PFSK-1 (cell line): ENCODE results near the gene ST3GAL6.

Experiments used
- FOXP2 ChIP-seq: optimal IDR thresholded peaks from 2 replicates; pipeline ENCODE3; 2011; ENCODE audit warnings: borderline replicate concordance, control low read depth, inconsistent platforms; ENCODE audit not compliant: insufficient read depth; ENCODE audit errors: extremely low read length, extremely low read depth
- POLR2AphosphoS5 ChIP-seq: IDR thresholded peaks from 2 replicates; pipeline ENCODE4 v1.6.1; 2012; ENCODE audit warnings: low read depth, mild to moderate bottlenecking, control low read depth, low read length, moderate library complexity
- SIN3A ChIP-seq: IDR thresholded peaks from 2 replicates; pipeline ENCODE4 v1.6.1; 2012; ENCODE audit warnings: mild to moderate bottlenecking, low read length, moderate library complexity, borderline replicate concordance; ENCODE audit not compliant: insufficient read depth
- TAF1 ChIP-seq: IDR thresholded peaks from 2 replicates; pipeline ENCODE4 v1.6.1; 2012; ENCODE audit warnings: low read length, control low read depth, borderline replicate concordance; ENCODE audit not compliant: insufficient read depth
- TF ChIP-seq, protein P1 (sequence below), 2 experiments: IDR thresholded peaks; 2 replicates each; pipeline versions ENCODE4 v1.6.1 to v1.8.0; 2011 to 2012; ENCODE audit warnings: low read depth in 2 of 2, low read length in 2 of 2, control low read depth in 1 of 2, inconsistent platforms in 1 of 2, mild to moderate bottlenecking in 1 of 2, moderate library complexity in 1 of 2; ENCODE audit not compliant: insufficient read depth in 1 of 2

DNA sequence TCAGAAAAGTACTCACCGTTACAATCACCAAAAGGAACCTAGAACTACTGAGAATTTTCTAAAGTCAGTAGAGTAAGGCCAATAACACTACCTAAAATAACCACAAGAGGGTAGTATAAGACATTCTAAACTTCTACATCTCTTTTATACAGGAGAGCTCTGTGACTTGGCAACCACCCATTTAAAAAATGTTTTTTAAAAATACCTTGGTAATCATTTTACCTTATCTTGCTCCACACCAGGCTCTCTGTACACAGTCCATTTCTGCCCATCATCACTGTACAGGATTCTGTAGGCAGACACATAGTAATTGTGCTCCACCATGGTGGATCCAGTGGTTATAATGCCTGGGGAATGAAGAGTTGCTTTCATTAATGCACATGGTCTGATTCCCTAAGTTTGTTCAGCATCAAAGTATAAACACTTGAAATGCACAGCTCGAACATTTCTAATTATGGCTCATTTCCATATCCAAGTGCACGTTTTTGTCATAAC, 54.5 kb downstream of the ST3GAL6 start:
- TF ChIP-seq POLR2AphosphoS5 (no peak), SIN3A (no peak), TAF1 (no peak), FOXP2 (no peak)
- TF ChIP-seq, protein P1, sequence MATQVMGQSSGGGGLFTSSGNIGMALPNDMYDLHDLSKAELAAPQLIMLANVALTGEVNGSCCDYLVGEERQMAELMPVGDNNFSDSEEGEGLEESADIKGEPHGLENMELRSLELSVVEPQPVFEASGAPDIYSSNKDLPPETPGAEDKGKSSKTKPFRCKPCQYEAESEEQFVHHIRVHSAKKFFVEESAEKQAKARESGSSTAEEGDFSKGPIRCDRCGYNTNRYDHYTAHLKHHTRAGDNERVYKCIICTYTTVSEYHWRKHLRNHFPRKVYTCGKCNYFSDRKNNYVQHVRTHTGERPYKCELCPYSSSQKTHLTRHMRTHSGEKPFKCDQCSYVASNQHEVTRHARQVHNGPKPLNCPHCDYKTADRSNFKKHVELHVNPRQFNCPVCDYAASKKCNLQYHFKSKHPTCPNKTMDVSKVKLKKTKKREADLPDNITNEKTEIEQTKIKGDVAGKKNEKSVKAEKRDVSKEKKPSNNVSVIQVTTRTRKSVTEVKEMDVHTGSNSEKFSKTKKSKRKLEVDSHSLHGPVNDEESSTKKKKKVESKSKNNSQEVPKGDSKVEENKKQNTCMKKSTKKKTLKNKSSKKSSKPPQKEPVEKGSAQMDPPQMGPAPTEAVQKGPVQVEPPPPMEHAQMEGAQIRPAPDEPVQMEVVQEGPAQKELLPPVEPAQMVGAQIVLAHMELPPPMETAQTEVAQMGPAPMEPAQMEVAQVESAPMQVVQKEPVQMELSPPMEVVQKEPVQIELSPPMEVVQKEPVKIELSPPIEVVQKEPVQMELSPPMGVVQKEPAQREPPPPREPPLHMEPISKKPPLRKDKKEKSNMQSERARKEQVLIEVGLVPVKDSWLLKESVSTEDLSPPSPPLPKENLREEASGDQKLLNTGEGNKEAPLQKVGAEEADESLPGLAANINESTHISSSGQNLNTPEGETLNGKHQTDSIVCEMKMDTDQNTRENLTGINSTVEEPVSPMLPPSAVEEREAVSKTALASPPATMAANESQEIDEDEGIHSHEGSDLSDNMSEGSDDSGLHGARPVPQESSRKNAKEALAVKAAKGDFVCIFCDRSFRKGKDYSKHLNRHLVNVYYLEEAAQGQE (IDR thresholded peaks at IDR 0.05; ENCODE audit: insufficient read depth in 1 of 2, low read depth in 2 of 2, low read length in 2 of 2): no peak
